Measurements from ENCODE around the gene ATAD3C. TPM values are rescaled to one million over a fixed set of nuclear protein-coding genes. Genes with fewer than 3 reads are reported as not detected.
"Not testable (repeated sequence)": the region's sequence is repeated elsewhere in the genome, so short reads cannot be mapped to it uniquely, and the experiment has no call there.

Gene ATAD3C
- polyA plus RNA-seq, 1 donor (not counting 4 experiments of a cell fraction or from before 2014, with no cell fraction given): 0.39 TPM

DNA sequence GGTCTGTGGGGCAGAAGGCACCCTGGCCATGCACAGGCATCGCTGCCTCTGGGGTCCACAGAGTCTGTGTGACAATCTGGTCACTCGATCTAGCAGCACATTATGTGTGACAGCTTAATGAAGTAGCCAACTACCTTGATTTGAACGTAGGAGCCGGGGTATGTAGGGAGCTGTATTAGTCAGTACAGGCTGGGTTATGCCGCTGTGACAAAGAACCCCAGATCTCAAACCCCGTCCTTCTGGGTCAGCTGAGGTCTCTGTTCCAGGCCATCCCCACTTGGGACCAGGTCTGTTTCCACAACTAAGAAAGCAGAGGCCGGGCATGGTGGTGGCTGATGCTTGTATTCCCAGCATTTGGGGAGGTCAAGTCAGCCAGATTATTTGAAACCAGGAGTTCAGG is 13.8 kb downstream of the ATAD3C start:
- Histone ChIP-seq H3K4me1 (ENCODE audit: control insufficient read depth, extremely low read depth, insufficient read depth, low read length) (peaks cover 12% of the 10 kb centered on the region), H3K4me2 (ENCODE audit: control insufficient read depth, extremely low read depth, insufficient read depth, low read depth, low read length) (no peak overlapping the region), H2AFZ (ENCODE audit: control insufficient read depth, low read length) (no peak overlapping the region), H3K9ac (ENCODE audit: control insufficient read depth, extremely low read depth, insufficient read depth, low read length) (no peak overlapping the region), H3K36me3 (ENCODE audit: control insufficient read depth in 2 of 2, extremely low read depth in 1 of 2, insufficient read depth in 2 of 2, low read length in 2 of 2) (no peaks in the 10 kb centered on the region), H3K27me3 (ENCODE audit: control insufficient read depth, extremely low read depth, insufficient read depth, low read length) (no peaks in the 10 kb centered on the region), H3K4me3 (ENCODE audit: control insufficient read depth in 2 of 3, extremely low read depth in 1 of 3, insufficient read depth in 2 of 3, low read depth in 1 of 3, low read length in 3 of 3) (no peak overlapping the region), H3K79me2 (ENCODE audit: control insufficient read depth, insufficient read depth, low read length) (no peaks in the 10 kb centered on the region), H3K9me1 (ENCODE audit: control insufficient read depth, extremely low read depth, insufficient read depth, low read length) (no peaks in the 10 kb centered on the region), H3K9me3 (ENCODE audit: control insufficient read depth, low read depth, low read length) (no peaks in the 10 kb centered on the region), H3K27ac (ENCODE audit: control insufficient read depth, insufficient read depth, low read length) (no peak overlapping the region), H4K20me1 (ENCODE audit: control insufficient read depth, extremely low read depth, insufficient read depth, low read length) (no peaks in the 10 kb centered on the region)
- dilution Hi-C loops (cut with MboI; ENCODE audit: extremely low pct_ligation_motif_present, low sequenced_read_pairs): no loop called here
- DNase-seq (ENCODE audit: low read depth, low spot score): no peak
- TF ChIP-seq EZH2 (IDR thresholded peaks at IDR 0.05; ENCODE audit: low read length): no peak
- TF ChIP-seq, protein P1, sequence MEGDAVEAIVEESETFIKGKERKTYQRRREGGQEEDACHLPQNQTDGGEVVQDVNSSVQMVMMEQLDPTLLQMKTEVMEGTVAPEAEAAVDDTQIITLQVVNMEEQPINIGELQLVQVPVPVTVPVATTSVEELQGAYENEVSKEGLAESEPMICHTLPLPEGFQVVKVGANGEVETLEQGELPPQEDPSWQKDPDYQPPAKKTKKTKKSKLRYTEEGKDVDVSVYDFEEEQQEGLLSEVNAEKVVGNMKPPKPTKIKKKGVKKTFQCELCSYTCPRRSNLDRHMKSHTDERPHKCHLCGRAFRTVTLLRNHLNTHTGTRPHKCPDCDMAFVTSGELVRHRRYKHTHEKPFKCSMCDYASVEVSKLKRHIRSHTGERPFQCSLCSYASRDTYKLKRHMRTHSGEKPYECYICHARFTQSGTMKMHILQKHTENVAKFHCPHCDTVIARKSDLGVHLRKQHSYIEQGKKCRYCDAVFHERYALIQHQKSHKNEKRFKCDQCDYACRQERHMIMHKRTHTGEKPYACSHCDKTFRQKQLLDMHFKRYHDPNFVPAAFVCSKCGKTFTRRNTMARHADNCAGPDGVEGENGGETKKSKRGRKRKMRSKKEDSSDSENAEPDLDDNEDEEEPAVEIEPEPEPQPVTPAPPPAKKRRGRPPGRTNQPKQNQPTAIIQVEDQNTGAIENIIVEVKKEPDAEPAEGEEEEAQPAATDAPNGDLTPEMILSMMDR (optimal IDR thresholded peaks at IDR 0.05 in 1 of 3, IDR thresholded peaks at IDR 0.05 in 1 of 3, conservative IDR thresholded peaks at IDR 0.05 in 1 of 3; ENCODE audit: extremely low read depth in 1 of 3, insufficient read depth in 2 of 3, low read length in 3 of 3): no peak
- FAIRE-seq: no peak

DNA sequence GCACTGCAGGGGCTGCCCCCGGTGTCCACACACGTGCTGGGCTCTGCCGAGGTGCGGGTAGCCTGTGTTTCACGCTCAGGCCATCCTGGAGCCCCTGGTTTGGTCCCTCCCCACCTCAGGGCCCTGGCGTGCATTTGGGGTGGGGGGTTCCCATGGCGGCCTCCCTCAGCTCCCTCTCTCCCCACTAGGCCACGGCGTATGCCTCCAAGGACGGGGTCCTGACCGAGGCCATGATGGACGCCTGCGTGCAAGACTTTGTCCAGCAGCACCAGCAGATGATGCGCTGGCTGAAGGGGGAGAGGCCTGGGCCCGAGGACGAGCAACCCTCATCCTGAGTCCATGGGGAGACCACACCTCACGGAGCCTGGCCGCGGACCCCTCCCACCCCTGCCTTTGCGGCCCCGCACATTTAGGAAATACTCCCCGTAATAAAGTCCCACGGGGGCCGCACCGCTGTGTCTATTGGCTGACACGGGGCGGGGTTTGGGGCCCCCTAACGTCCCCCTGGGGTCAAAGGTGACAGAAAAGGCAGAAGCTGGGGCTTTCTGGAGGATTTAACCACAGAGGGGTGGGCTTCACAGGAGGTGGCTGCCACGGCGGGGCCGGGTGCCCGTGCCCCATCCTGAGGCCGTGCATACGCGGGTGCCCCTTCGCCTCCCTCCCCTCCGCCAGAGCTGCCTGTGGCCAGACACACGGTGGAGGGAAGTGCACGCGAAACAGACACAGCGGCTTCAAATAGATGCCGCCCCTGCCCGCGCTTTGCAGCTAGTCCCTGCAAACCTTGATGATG is 18.9 kb downstream of the ATAD3C start:
- H3K9ac ChIP-seq (ENCODE audit: control insufficient read depth, extremely low read depth, insufficient read depth, low read length); H3K9me1 ChIP-seq (ENCODE audit: control insufficient read depth, extremely low read depth, insufficient read depth, low read length); FAIRE-seq; H3K4me3 ChIP-seq (ENCODE audit: control insufficient read depth in 2 of 3, extremely low read depth in 1 of 3, insufficient read depth in 2 of 3, low read depth in 1 of 3, low read length in 3 of 3); H3K36me3 ChIP-seq (ENCODE audit: control insufficient read depth in 2 of 2, extremely low read depth in 1 of 2, insufficient read depth in 2 of 2, low read length in 2 of 2); H3K9me3 ChIP-seq (ENCODE audit: control insufficient read depth, low read depth, low read length); H4K20me1 ChIP-seq (ENCODE audit: control insufficient read depth, extremely low read depth, insufficient read depth, low read length); H3K27me3 ChIP-seq (ENCODE audit: control insufficient read depth, extremely low read depth, insufficient read depth, low read length); DNase-seq (ENCODE audit: low read depth, low spot score); H2AFZ ChIP-seq (ENCODE audit: control insufficient read depth, low read length); H3K27ac ChIP-seq (ENCODE audit: control insufficient read depth, insufficient read depth, low read length); H3K4me2 ChIP-seq (ENCODE audit: control insufficient read depth, extremely low read depth, insufficient read depth, low read depth, low read length); dilution Hi-C loops (cut with MboI; ENCODE audit: extremely low pct_ligation_motif_present, low sequenced_read_pairs); H3K4me1 ChIP-seq (ENCODE audit: control insufficient read depth, extremely low read depth, insufficient read depth, low read length): not testable (repeated sequence)
- H3K79me2 ChIP-seq (ENCODE audit: control insufficient read depth, insufficient read depth, low read length): peaks cover 14% of the 10 kb centered on the region
